ENCODE data around the gene STK11.

DNA sequence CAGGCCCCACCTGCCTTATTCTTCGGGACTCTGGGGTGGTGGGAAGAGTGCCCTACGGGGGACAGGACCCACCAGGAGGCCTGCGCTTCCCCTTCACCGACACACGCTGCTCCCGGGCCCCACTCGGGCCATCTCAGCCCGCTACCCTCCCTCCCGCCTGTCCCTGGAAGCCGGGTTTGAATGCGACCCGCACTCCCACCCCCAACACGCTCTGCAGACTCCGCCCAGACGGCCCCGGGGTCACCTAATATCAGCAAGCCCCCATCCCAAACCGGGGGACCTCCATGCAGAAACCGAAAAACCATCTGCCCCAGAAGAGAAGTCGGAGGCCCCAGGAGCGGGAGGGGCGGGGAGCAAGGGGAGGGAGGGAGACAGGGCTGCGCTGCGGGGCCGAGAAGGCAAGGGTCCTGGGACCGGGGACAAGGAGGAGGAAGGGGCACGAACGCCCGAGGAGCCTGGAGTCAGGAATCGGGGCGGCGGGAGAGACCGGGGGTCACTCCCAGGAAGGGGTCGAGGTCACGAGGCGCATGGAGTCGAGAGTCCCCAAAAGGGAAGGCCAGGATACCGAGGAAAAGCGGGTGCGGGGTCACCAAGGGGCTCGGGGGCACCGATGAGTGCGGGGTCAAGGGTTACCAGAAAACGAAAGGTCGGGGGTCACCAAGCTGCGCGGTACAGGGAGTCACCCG lies 32.3 kb upstream of the STK11 start:
- TF ChIP-seq, protein P1, sequence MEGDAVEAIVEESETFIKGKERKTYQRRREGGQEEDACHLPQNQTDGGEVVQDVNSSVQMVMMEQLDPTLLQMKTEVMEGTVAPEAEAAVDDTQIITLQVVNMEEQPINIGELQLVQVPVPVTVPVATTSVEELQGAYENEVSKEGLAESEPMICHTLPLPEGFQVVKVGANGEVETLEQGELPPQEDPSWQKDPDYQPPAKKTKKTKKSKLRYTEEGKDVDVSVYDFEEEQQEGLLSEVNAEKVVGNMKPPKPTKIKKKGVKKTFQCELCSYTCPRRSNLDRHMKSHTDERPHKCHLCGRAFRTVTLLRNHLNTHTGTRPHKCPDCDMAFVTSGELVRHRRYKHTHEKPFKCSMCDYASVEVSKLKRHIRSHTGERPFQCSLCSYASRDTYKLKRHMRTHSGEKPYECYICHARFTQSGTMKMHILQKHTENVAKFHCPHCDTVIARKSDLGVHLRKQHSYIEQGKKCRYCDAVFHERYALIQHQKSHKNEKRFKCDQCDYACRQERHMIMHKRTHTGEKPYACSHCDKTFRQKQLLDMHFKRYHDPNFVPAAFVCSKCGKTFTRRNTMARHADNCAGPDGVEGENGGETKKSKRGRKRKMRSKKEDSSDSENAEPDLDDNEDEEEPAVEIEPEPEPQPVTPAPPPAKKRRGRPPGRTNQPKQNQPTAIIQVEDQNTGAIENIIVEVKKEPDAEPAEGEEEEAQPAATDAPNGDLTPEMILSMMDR (IDR thresholded peaks at IDR 0.05; ENCODE audit: insufficient read depth, low read depth, low read length) = no peak
- no peak for TF ChIP-seq EZH2 (IDR thresholded peaks at IDR 0.05; ENCODE audit: insufficient read depth, low read length)
